HEK293T (cell line): ENCODE measurements around the gene GZMM.

Experiments used
- CTCF ChIA-PET: fragments of 350-600 bp; formaldehyde crosslinking; extraction: SDS; loops from one replicate; lab custom pipeline; 2021; ENCODE audit warnings: antibody characterized with exemption, inconsistent platforms; lab: Yijun Ruan, JAX
- POLR2A ChIA-PET: fragments of 350-600 bp; formaldehyde crosslinking; extraction: SDS; loops from one replicate; lab custom pipeline; 2020; ENCODE audit warnings: antibody characterized with exemption, inconsistent platforms; lab: Yijun Ruan, JAX
- DNase-seq: peaks from one replicate; pipeline ENCODE4 v3.0.0; 2012; ENCODE audit warnings: mixed read lengths; ENCODE audit errors: extremely low spot score
- ARNT ChIP-seq: fragments of 450-650 bp; IDR thresholded peaks from 2 replicates; pipeline ENCODE4 v1.6.1; 2017; ENCODE audit warnings: mild to moderate bottlenecking
- BHLHE40 ChIP-seq: fragments of 450-650 bp; IDR thresholded peaks from 2 replicates; pipeline ENCODE4 v1.6.1; 2016; ENCODE audit warnings: mild to moderate bottlenecking, moderate library complexity, borderline replicate concordance
- CTBP1 ChIP-seq: fragments of 450-650 bp; IDR thresholded peaks from 2 replicates; pipeline ENCODE4 v1.6.1; 2016; ENCODE audit warnings: borderline replicate concordance
- ELF4 ChIP-seq: fragments of 450-650 bp; IDR thresholded peaks from 2 replicates; pipeline ENCODE4 v1.6.1; 2017; ENCODE audit warnings: antibody characterized with exemption
- FOXA1 ChIP-seq: fragments of 450-650 bp; IDR thresholded peaks from 2 replicates; pipeline ENCODE4 v1.6.1; 2016; ENCODE audit warnings: mild to moderate bottlenecking
- FOXK2 ChIP-seq: fragments of 450-650 bp; IDR thresholded peaks from 2 replicates; pipeline ENCODE4 v1.6.1; 2016; ENCODE audit warnings: mild to moderate bottlenecking
- FOXM1 ChIP-seq: fragments of 450-650 bp; IDR thresholded peaks from 2 replicates; pipeline ENCODE4 v1.6.1; 2017; ENCODE audit warnings: mild to moderate bottlenecking, borderline replicate concordance
- HDGF ChIP-seq: fragments of 450-650 bp; IDR thresholded peaks from 2 replicates; pipeline ENCODE4 v1.6.1; 2017; ENCODE audit warnings: antibody characterized with exemption, borderline replicate concordance
- L3MBTL2 ChIP-seq: fragments of 450-650 bp; conservative IDR thresholded peaks from 2 replicates; pipeline ENCODE4 v1.6.1; 2016; ENCODE audit warnings: mild to moderate bottlenecking
- LEF1 ChIP-seq: fragments of 450-650 bp; IDR thresholded peaks from 2 replicates; pipeline ENCODE4 v1.6.1; 2017; ENCODE audit warnings: mild to moderate bottlenecking, borderline replicate concordance
- NFRKB ChIP-seq: fragments of 450-650 bp; IDR thresholded peaks from 2 replicates; pipeline ENCODE4 v1.6.1; 2016; ENCODE audit warnings: mild to moderate bottlenecking, moderate library complexity
- PKNOX1 ChIP-seq: fragments of 450-650 bp; IDR thresholded peaks from 2 replicates; pipeline ENCODE4 v1.6.1; 2016
- SP1 ChIP-seq: fragments of 450-650 bp; IDR thresholded peaks from 2 replicates; pipeline ENCODE4 v1.6.1; 2017
- SUZ12 ChIP-seq: fragments of 450-650 bp; IDR thresholded peaks from 2 replicates; pipeline ENCODE4 v1.6.1; 2016; ENCODE audit warnings: mild to moderate bottlenecking
- TARDBP ChIP-seq: fragments of 450-650 bp; IDR thresholded peaks from 2 replicates; pipeline ENCODE4 v1.6.1; 2016
- ZNF384 ChIP-seq: fragments of 450-650 bp; IDR thresholded peaks from 2 replicates; pipeline ENCODE4 v1.6.1; 2016

GZMM gene

GRCh38 chr19:574658-575526 is 31.0 kb downstream of the GZMM start:
- no peak for TF ChIP-seq L3MBTL2
- TF ChIP-seq SUZ12 = no peak
- no peak for TF ChIP-seq FOXM1
- no peak for TF ChIP-seq LEF1
- no peak for TF ChIP-seq HDGF
- TF ChIP-seq ARNT = no peak
- TF ChIP-seq FOXA1 = no peak
- TF ChIP-seq ZNF384 = no peak
- TF ChIP-seq NFRKB = no peak
- TF ChIP-seq TARDBP = no peak
- TF ChIP-seq SP1 = no peak
- no peak for TF ChIP-seq FOXK2
- no peak for TF ChIP-seq ELF4
- no peak for TF ChIP-seq PKNOX1
- TF ChIP-seq CTBP1 = no peak
- TF ChIP-seq BHLHE40 = no peak

GRCh38 chr19:575527-576506 is 32.0 kb downstream of the GZMM start:
- ChIA-PET CTCF (no interaction called here), POLR2A (interaction anchor here (1.7 kb wide), 1 partner anchor 45 kb away, joined by 9 read pairs; the partner anchor contains the start of gene CDC34)
- TF ChIP-seq CTBP1 (no peak), LEF1 (no peak), SUZ12 (no peak), SP1 (no peak), PKNOX1 (no peak), ELF4 (no peak), BHLHE40 (no peak), TARDBP (no peak), HDGF (no peak), FOXA1 (no peak), FOXM1 (no peak), ARNT (no peak), FOXK2 (no peak), ZNF384 (no peak), NFRKB (no peak), L3MBTL2 (no peak)
- no peak for DNase-seq

More at GRCh38 chr19:574658-575526, 31.0 kb downstream of the GZMM start:
- no peak for DNase-seq
- ChIA-PET CTCF (no interaction called here), POLR2A (interaction anchor here (0.9 to 1.7 kb wide), 4 partner anchors 9 to 60 kb away, joined by 3 to 9 read pairs (median 4); partner anchors contain the start of gene CDC34)

GRCh38 chr19:576768-577438 is 33.0 kb downstream of the GZMM start:
- CTCF ChIA-PET = no interaction called here
- no peak for TF ChIP-seq L3MBTL2
- no peak for TF ChIP-seq NFRKB
- TF ChIP-seq BHLHE40 = no peak
- TF ChIP-seq ELF4 = no peak
- TF ChIP-seq FOXM1 = no peak
- no peak for TF ChIP-seq TARDBP
- no peak for TF ChIP-seq PKNOX1
- no peak for TF ChIP-seq FOXA1
- TF ChIP-seq LEF1 = no peak
- no peak for TF ChIP-seq HDGF
- TF ChIP-seq CTBP1 = no peak
- no peak for TF ChIP-seq ZNF384
- DNase-seq = no peak
- POLR2A ChIA-PET = interaction anchor here (0.7 kb wide), 1 partner anchor 46 kb away, joined by 4 read pairs; the partner anchor contains the start of gene CDC34

- ChIA-PET CTCF (no interaction called here), POLR2A (interaction anchor here (0.7 kb wide), 1 partner anchor 46 kb away, joined by 4 read pairs; the partner anchor contains the start of gene CDC34)
- DNase-seq = no peak
- TF ChIP-seq HDGF = no peak
Observed at GRCh38 chr19:577439-578392, 33.9 kb downstream of the GZMM start.
